Upper lobe of right lung (tissue), 1 donor: ENCODE data around the gene MRPL46. TPM values are rescaled to one million over a fixed set of nuclear protein-coding genes. Genes with fewer than 3 reads are reported as not detected.

Experiments used
- ATAC-seq: fragments of 200-7000 bp; cut with Tn5 transposase; one replicate; pipeline ENCODE4 v1.9.1; 2020; ENCODE audit warnings: mild to moderate bottlenecking, moderate library complexity
- DNase-seq: peaks from one replicate; pipeline ENCODE4 v3.0.0-alpha.2; 2020
- H3K27ac ChIP-seq: fragments of 200-600 bp; one replicate; pipeline ENCODE4 v1.8.0; 2022
- H3K27me3 ChIP-seq: fragments of 200-600 bp; one replicate; pipeline ENCODE4 v1.8.0; 2022; ENCODE audit warnings: mild to moderate bottlenecking
- H3K36me3 ChIP-seq: fragments of 200-600 bp; one replicate; pipeline ENCODE4 v1.8.0; 2022
- H3K4me1 ChIP-seq: fragments of 200-600 bp; one replicate; pipeline ENCODE4 v1.8.0; 2022
- H3K4me3 ChIP-seq: fragments of 200-600 bp; one replicate; pipeline ENCODE4 v1.8.0; 2022; ENCODE audit warnings: mild to moderate bottlenecking
- H3K9me3 ChIP-seq: fragments of 200-600 bp; one replicate; pipeline ENCODE4 v1.8.0; 2022
- intact Hi-C: fragments of 100-400 bp; cut with DNase I; formaldehyde crosslinking; loops from one replicate; pipeline ENCODE4 v1.11.0; 2022
- total RNA-seq: library from RNA; stranded (reverse); fragmentation: NEBNext Ultra II Directional; extraction: Animal tissue kit (Norgen Biotek cat#: 25700); gene quantifications from one replicate; pipeline ENCODE4 v1.2.1, GENCODE V29; 2021
- TF ChIP-seq, protein P1 (sequence below): fragments of 200-600 bp; IDR thresholded peaks from one replicate; pipeline ENCODE4 v1.8.0; 2022; ENCODE audit warnings: antibody characterized with exemption
- donor health status: DM: no; HTN: yes; CAD: no; lungs with severe emphysema.

MRPL46 gene
- total RNA-seq, 1 donor from 2014 or later, result 17.0 TPM

DNA sequence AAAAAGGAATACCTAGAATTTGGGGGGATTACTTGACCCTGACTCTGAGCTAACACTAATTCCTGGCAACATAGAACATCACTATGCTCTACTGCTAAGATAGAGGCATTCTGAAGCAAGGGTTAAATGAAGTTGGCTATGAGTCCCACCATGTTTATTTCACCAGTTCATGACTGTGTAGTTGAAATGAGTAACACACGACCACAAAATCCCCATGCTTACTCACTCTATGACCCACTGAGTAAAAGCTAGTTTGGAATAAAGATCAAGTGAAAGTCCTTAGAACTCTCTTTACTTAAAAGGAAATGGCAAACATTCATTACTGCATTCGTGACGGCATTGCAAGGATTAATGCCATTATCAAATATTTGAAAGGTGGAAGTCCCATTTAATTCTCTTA, 47.4 kb downstream of the MRPL46 start:
- ATAC-seq (no peak), DNase-seq (no peak)
- Histone ChIP-seq H3K9me3 (no peaks in the 10 kb centered on the region), H3K4me1 (no peaks in the 10 kb centered on the region), H3K4me3 (no peak overlapping the region), H3K27me3 (peaks cover 3% of the 10 kb centered on the region), H3K27ac (no peak overlapping the region), H3K36me3 (no peaks in the 10 kb centered on the region)
- intact Hi-C loops, result no loop called here
- TF ChIP-seq, protein P1, sequence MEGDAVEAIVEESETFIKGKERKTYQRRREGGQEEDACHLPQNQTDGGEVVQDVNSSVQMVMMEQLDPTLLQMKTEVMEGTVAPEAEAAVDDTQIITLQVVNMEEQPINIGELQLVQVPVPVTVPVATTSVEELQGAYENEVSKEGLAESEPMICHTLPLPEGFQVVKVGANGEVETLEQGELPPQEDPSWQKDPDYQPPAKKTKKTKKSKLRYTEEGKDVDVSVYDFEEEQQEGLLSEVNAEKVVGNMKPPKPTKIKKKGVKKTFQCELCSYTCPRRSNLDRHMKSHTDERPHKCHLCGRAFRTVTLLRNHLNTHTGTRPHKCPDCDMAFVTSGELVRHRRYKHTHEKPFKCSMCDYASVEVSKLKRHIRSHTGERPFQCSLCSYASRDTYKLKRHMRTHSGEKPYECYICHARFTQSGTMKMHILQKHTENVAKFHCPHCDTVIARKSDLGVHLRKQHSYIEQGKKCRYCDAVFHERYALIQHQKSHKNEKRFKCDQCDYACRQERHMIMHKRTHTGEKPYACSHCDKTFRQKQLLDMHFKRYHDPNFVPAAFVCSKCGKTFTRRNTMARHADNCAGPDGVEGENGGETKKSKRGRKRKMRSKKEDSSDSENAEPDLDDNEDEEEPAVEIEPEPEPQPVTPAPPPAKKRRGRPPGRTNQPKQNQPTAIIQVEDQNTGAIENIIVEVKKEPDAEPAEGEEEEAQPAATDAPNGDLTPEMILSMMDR, result no peak

Other genes starting within 250 kb of the MRPL46 start
- gene NTRK3, start 210.6 kb downstream of the MRPL46 start, total RNA-seq, result 2.8 TPM
- gene MRPS11, start 320 bp upstream of the MRPL46 start, total RNA-seq, result 33.7 TPM
- gene DET1, start 79.3 kb upstream of the MRPL46 start, total RNA-seq, result 5.4 TPM
- 34.6 TPM for gene AEN, start 154.0 kb upstream of the MRPL46 start, total RNA-seq
- 34.9 TPM for gene ISG20, start 171.6 kb upstream of the MRPL46 start, total RNA-seq